ENCODE measurements around the gene SLC5A5.

GRCh38 chr19:17893766-17894165 is 22.0 kb downstream of the SLC5A5 start:
- TF ChIP-seq CTCF (IDR thresholded peaks at IDR 0.05; ENCODE audit: low read depth, low read length, poor library complexity, severe bottlenecking): no peak
- no peak for TF ChIP-seq EZH2phosphoT487 (IDR thresholded peaks at IDR 0.05; ENCODE audit: borderline replicate concordance, low read length)

Data from DOHH2 (cell line).